ENCODE results near the gene EVI2A. TPM values are rescaled to one million over a fixed set of nuclear protein-coding genes. Genes with fewer than 3 reads are reported as not detected.

The EVI2A gene
- total and polyA plus RNA-seq, 10 of the 15 experiments (the other 5 are each of a cell fraction or from before 2014, with no cell fraction given) = 4.6 to 78.3 (median 25.7) TPM

GRCh38 chr17:31289790-31290189 lies 31.6 kb downstream of the EVI2A start:
- Histone ChIP-seq H3K9me3 (replicated peaks; ENCODE audit: control insufficient read depth, insufficient read depth, low read length) (no peaks in the 10 kb centered on the region), H3K4me3 (no peak overlapping the region), H4K20me1 (ENCODE audit: control insufficient read depth, insufficient read depth) (no peaks in the 10 kb centered on the region), H3K9ac (ENCODE audit: control insufficient read depth, insufficient read depth, low read length) (no peak overlapping the region), H3K27ac (ENCODE audit: control insufficient read depth, insufficient read depth) (no peak overlapping the region), H3K79me2 (ENCODE audit: control insufficient read depth, insufficient read depth, low read length) (no peaks in the 10 kb centered on the region), H3K36me3 (ENCODE audit: control insufficient read depth in 2 of 2, insufficient read depth in 2 of 2, low read length in 1 of 2) (peaks cover 0 to 3% of the 10 kb centered on the region in 2 experiments; a peak in 1 of 4 replicates), H3K4me2 (ENCODE audit: control insufficient read depth, insufficient read depth) (no peak overlapping the region), H3K27me3 (replicated peaks in 1 of 2; ENCODE audit: control insufficient read depth in 2 of 2, insufficient read depth in 2 of 2, low read length in 1 of 2) (no peaks in the 10 kb centered on the region), H3K4me1 (ENCODE audit: control insufficient read depth, insufficient read depth, low read length) (no peaks in the 10 kb centered on the region), H2AFZ (ENCODE audit: control insufficient read depth, low read depth, low read length) (no peak overlapping the region)
- FAIRE-seq (no peak), DNase-seq (ENCODE audit: low read depth, low spot score) (no peak), ATAC-seq (no peak)
- 67% methylated on average over 3 of the region's 3 CpGs for WGBS (ENCODE audit: insufficient coverage, insufficient replicate concordance, low lambda C conversion rate, missing lambda C conversion rate)
- CTCF ChIA-PET = interaction anchor here (1.5 kb wide), 1 partner anchor 83 kb away, joined by 3 read pairs; no protein-coding TSS in a partner anchor
- RAD21 ChIA-PET (ENCODE audit: unreplicated experiment) = no interaction called here
- SMC1A ChIA-PET (ENCODE audit: uncharacterized antibody, unreplicated experiment) = interaction anchor here (1.6 kb wide), 1 partner anchor 81 kb away, joined by 3 read pairs; no protein-coding TSS in a partner anchor
- in situ Hi-C loops (cut with MboI) = no loop called here
- intact Hi-C loops (cut with micrococcal nuclease; ENCODE audit: unreplicated experiment) = no loop called here
- POLR2A ChIA-PET = no interaction called here
- BruUV-seq (replicated peaks) = no TSS peak
- TF ChIP-seq MTA2 (IDR thresholded peaks at IDR 0.05; ENCODE audit: low read depth) = no peak
- TF ChIP-seq NR2F1 (conservative IDR thresholded peaks at IDR 0.05) = no peak
- TF ChIP-seq CBX5 (IDR thresholded peaks at IDR 0.05; ENCODE audit: low read depth) = no peak
- no peak for TF ChIP-seq SMARCA5 (IDR thresholded peaks at IDR 0.05)
- no peak for TF ChIP-seq GATAD2B (conservative IDR thresholded peaks at IDR 0.05; ENCODE audit: low read depth)
- TF ChIP-seq JUND (IDR thresholded peaks at IDR 0.05; ENCODE audit: low read depth, low read length) = no peak
- no peak for TF ChIP-seq HSF1 (IDR thresholded peaks at IDR 0.05; ENCODE audit: low read depth, low read length)
- no peak for TF ChIP-seq EP300 (IDR thresholded peaks at IDR 0.05; ENCODE audit: borderline replicate concordance in 1 of 2, control insufficient read depth in 1 of 2, low read depth in 2 of 2, low read length in 2 of 2)
- TF ChIP-seq, protein P1, sequence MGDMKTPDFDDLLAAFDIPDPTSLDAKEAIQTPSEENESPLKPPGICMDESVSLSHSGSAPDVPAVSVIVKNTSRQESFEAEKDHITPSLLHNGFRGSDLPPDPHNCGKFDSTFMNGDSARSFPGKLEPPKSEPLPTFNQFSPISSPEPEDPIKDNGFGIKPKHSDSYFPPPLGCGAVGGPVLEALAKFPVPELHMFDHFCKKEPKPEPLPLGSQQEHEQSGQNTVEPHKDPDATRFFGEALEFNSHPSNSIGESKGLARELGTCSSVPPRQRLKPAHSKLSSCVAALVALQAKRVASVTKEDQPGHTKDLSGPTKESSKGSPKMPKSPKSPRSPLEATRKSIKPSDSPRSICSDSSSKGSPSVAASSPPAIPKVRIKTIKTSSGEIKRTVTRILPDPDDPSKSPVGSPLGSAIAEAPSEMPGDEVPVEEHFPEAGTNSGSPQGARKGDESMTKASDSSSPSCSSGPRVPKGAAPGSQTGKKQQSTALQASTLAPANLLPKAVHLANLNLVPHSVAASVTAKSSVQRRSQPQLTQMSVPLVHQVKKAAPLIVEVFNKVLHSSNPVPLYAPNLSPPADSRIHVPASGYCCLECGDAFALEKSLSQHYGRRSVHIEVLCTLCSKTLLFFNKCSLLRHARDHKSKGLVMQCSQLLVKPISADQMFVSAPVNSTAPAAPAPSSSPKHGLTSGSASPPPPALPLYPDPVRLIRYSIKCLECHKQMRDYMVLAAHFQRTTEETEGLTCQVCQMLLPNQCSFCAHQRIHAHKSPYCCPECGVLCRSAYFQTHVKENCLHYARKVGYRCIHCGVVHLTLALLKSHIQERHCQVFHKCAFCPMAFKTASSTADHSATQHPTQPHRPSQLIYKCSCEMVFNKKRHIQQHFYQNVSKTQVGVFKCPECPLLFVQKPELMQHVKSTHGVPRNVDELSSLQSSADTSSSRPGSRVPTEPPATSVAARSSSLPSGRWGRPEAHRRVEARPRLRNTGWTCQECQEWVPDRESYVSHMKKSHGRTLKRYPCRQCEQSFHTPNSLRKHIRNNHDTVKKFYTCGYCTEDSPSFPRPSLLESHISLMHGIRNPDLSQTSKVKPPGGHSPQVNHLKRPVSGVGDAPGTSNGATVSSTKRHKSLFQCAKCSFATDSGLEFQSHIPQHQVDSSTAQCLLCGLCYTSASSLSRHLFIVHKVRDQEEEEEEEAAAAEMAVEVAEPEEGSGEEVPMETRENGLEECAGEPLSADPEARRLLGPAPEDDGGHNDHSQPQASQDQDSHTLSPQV (IDR thresholded peaks at IDR 0.05) = no peak
- no peak for TF ChIP-seq SIN3A (IDR thresholded peaks at IDR 0.05; ENCODE audit: low read depth, low read length)
- no peak for TF ChIP-seq CEBPB (IDR thresholded peaks at IDR 0.05; ENCODE audit: borderline replicate concordance in 1 of 2, low read depth in 2 of 2, low read length in 2 of 2)
- TF ChIP-seq POLR2AphosphoS5 (IDR thresholded peaks at IDR 0.05; ENCODE audit: low read length) = no peak
- TF ChIP-seq ZNF622 (IDR thresholded peaks at IDR 0.05) = no peak
- no peak for TF ChIP-seq SMAD1 (IDR thresholded peaks at IDR 0.05; ENCODE audit: low read depth, partially characterized antibody)
- TF ChIP-seq, protein P2, sequence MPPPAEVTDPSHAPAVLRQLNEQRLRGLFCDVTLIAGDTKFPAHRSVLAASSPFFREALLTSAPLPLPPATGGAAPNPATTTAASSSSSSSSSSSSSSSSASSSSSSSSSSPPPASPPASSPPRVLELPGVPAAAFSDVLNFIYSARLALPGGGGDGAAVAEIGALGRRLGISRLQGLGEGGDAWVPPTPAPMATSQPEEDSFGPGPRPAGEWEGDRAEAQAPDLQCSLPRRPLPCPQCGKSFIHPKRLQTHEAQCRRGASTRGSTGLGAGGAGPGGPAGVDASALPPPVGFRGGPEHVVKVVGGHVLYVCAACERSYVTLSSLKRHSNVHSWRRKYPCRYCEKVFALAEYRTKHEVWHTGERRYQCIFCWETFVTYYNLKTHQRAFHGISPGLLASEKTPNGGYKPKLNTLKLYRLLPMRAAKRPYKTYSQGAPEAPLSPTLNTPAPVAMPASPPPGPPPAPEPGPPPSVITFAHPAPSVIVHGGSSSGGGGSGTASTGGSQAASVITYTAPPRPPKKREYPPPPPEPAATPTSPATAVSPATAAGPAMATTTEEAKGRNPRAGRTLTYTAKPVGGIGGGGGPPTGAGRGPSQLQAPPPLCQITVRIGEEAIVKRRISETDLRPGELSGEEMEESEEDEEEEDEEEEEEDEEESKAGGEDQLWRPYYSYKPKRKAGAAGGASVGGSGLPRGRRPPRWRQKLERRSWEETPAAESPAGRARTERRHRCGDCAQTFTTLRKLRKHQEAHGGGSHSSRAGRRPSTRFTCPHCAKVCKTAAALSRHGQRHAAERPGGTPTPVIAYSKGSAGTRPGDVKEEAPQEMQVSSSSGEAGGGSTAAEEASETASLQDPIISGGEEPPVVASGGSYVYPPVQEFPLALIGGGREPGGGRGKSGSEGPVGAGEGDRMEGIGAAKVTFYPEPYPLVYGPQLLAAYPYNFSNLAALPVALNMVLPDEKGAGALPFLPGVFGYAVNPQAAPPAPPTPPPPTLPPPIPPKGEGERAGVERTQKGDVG (CRISPR knock-in tag; IDR thresholded peaks at IDR 0.05) = no peak
- TF ChIP-seq RBBP5 (conservative IDR thresholded peaks at IDR 0.05) = no peak
- TF ChIP-seq RELA (IDR thresholded peaks at IDR 0.05; ENCODE audit: borderline replicate concordance, partially characterized antibody) = no peak

Measured in GM12878 (cell line).